HCT116 (cell line): ENCODE data around the gene DPYSL4. TPM values are rescaled to one million over a fixed set of nuclear protein-coding genes. Genes with fewer than 3 reads are reported as not detected.

Experiments used
- ATAC-seq: fragments of 200-7000 bp; cut with Tn5 transposase; 2 replicates; pipeline ENCODE4 v1.9.1; 2020; ENCODE audit warnings: mild to moderate bottlenecking, moderate library complexity
- BruUV-seq: library from RNA; stranded (reverse); fragments of 400-500 nt; replicated peaks from 2 replicates; lab custom pipeline; 2021; lab: Mats Ljungman, UMichigan
- CTCF ChIA-PET: fragments of 300-600 bp; sonication (Branson Sonifier 250); formaldehyde crosslinking; loops from one replicate; lab custom pipeline; 2021; ENCODE audit warnings: antibody characterized with exemption; lab: Charles Lee
- POLR2A ChIA-PET: fragments of 300-600, 350-600 bp; sonication (Branson Sonifier 250); formaldehyde crosslinking; loops from one replicate; lab custom pipeline; 2021; ENCODE audit warnings: antibody characterized with exemption; lab: Charles Lee
- RAD21 ChIA-PET, 2 experiments: fragments of 300-600 bp; sonication (Branson Sonifier 250); formaldehyde crosslinking; loops; one replicate each; lab custom pipeline; 2023; ENCODE audit warnings: low total read pairs in 2 of 2; ENCODE audit not compliant: uncharacterized antibody in 2 of 2, unreplicated experiment in 2 of 2, low non-redundant PET in 1 of 2; lab: Charles Lee
- DNase-seq: peaks from one replicate; pipeline ENCODE4 v3.0.0-alpha.2; 2010; ENCODE audit warnings: low read depth, low spot score
- H2AFZ ChIP-seq: fragments of 200-600 bp; shearing (Covaris generic), sonication (generic); 2 replicates; pipeline ENCODE4 v1.6.1; 2017; ENCODE audit warnings: low read depth, mixed run types, mixed read lengths, antibody characterized with exemption, low read length; ENCODE audit not compliant: poor library complexity, severe bottlenecking
- H3K27ac ChIP-seq: 2 replicates; pipeline ENCODE4 v1.5.1; 2012; ENCODE audit warnings: low read depth, low read length
- H3K27me3 ChIP-seq: fragments of 200-600 bp; sonication (generic); 2 replicates; pipeline ENCODE4 v1.6.1; 2016; ENCODE audit warnings: mixed run types, low read length, mixed read lengths; ENCODE audit not compliant: insufficient read depth
- H3K36me3 ChIP-seq, 2 experiments: fragments of 200-500 bp in 1 of 2; fragments of 200-600 bp in 1 of 2; sonication (Bioruptor generic) in 1 of 2; sonication (generic) in 1 of 2; 2 replicates each; pipeline versions ENCODE4 v1.5.1 to v1.6.1; 2014 to 2016; ENCODE audit warnings: low read length in 2 of 2, inconsistent platforms in 1 of 2, mixed read lengths in 1 of 2, mixed run types in 1 of 2; ENCODE audit not compliant: insufficient read depth in 2 of 2, control insufficient read depth in 1 of 2
- H3K4me1 ChIP-seq, 2 experiments: fragments of 200-600 bp in 1 of 2; sonication (generic) in 1 of 2; 2 replicates each; pipeline versions ENCODE4 v1.5.1 to v1.6.1; 2012 to 2017; ENCODE audit warnings: low read length in 2 of 2, inconsistent platforms in 1 of 2, mild to moderate bottlenecking in 1 of 2, mixed read lengths in 1 of 2, mixed run types in 1 of 2, moderate library complexity in 1 of 2; ENCODE audit not compliant: insufficient read depth in 2 of 2, control insufficient read depth in 1 of 2
- H3K4me2 ChIP-seq: fragments of 200-600 bp; sonication (generic); 2 replicates; pipeline ENCODE4 v1.6.1; 2017; ENCODE audit warnings: mixed run types, low read length, mixed read lengths
- H3K4me3 ChIP-seq, 2 experiments: fragments of 200-600 bp in 1 of 2; sonication (generic) in 1 of 2; replicated peaks in 1 of 2; 2 replicates each; pipeline ENCODE4 v1.5.1; 2011 to 2016; ENCODE audit warnings: low read length in 2 of 2, control low read depth in 1 of 2, low read depth in 1 of 2, mild to moderate bottlenecking in 1 of 2, mixed read lengths in 1 of 2, mixed run types in 1 of 2
- H3K79me2 ChIP-seq: fragments of 200-600 bp; sonication (generic); 2 replicates; pipeline ENCODE4 v1.6.1; 2017; ENCODE audit warnings: mild to moderate bottlenecking, mixed run types, low read length, moderate library complexity, mixed read lengths; ENCODE audit not compliant: insufficient read depth
- H3K9ac ChIP-seq: fragments of 200-600 bp; sonication (generic); 2 replicates; pipeline ENCODE4 v1.6.1; 2016; ENCODE audit warnings: low read length, mixed read lengths
- H3K9me2 ChIP-seq: fragments of 200-600 bp; sonication (generic), shearing (Covaris generic); 2 replicates; pipeline ENCODE4 v1.6.1; 2017; ENCODE audit warnings: mixed run types, mild to moderate bottlenecking, moderate library complexity; ENCODE audit not compliant: insufficient read depth
- H3K9me3 ChIP-seq, 2 experiments: fragments of 200-500 bp in 1 of 2; fragments of 200-600 bp in 1 of 2; sonication (Bioruptor generic) in 1 of 2; sonication (generic) in 1 of 2; 2 replicates each; pipeline ENCODE4 v1.6.1; 2014 to 2017; ENCODE audit warnings: low read length in 2 of 2, mixed read lengths in 2 of 2, inconsistent platforms in 1 of 2, low read depth in 1 of 2, mild to moderate bottlenecking in 1 of 2, mixed run types in 1 of 2, moderate library complexity in 1 of 2; ENCODE audit not compliant: control insufficient read depth in 1 of 2, insufficient read depth in 1 of 2
- H4K20me1 ChIP-seq: fragments of 200-600 bp; sonication (generic), shearing (Covaris generic); 2 replicates; pipeline ENCODE4 v1.6.1; 2017; ENCODE audit warnings: mixed run types, mild to moderate bottlenecking, moderate library complexity; ENCODE audit not compliant: insufficient read depth
- CBX3 ChIP-seq: IDR thresholded peaks from 2 replicates; pipeline ENCODE4 v1.6.1; 2012; ENCODE audit warnings: low read depth
- EZH2 ChIP-seq: fragments of 200-600 bp; sonication (generic); IDR thresholded peaks from 2 replicates; pipeline ENCODE4 v1.6.1; 2017; ENCODE audit warnings: antibody characterized with exemption, mixed run types
- FOSL1 ChIP-seq: IDR thresholded peaks from 2 replicates; pipeline ENCODE4 v1.6.1; 2012; ENCODE audit warnings: low read depth
- RAD21 ChIP-seq: IDR thresholded peaks from 2 replicates; pipeline ENCODE4 v1.6.1; 2012; ENCODE audit warnings: low read depth, mild to moderate bottlenecking
- REST ChIP-seq: IDR thresholded peaks from 2 replicates; pipeline ENCODE4 v1.6.1; 2012; ENCODE audit warnings: low read depth
- TCF7L2 ChIP-seq: IDR thresholded peaks from 2 replicates; pipeline ENCODE4 v1.7.0; 2011; ENCODE audit warnings: borderline replicate concordance, inconsistent platforms; ENCODE audit not compliant: insufficient read depth, insufficient read length; ENCODE audit errors: extremely low read depth
- YY1 ChIP-seq: IDR thresholded peaks from 2 replicates; pipeline ENCODE4 v1.6.1; 2011; ENCODE audit warnings: low read length, low read depth, moderate library complexity, mild to moderate bottlenecking; ENCODE audit not compliant: insufficient replicate concordance; ENCODE audit errors: extremely low read depth
- intact Hi-C: fragments of 100-400 bp; cut with micrococcal nuclease; formaldehyde crosslinking; loops from 2 replicates; pipeline ENCODE4 v1.10.0; 2022
- total RNA-seq: library from RNA; stranded (reverse); gene quantifications from one replicate; pipeline ENCODE4 v1.2.1, GENCODE V29; 2021; ENCODE audit not compliant: unreplicated experiment
- TF ChIP-seq, protein P1 (sequence below): IDR thresholded peaks from 2 replicates; pipeline ENCODE4 v1.6.1; 2012

DPYSL4 gene
- total RNA-seq, 1 experiment from 2014 or later: 5.4 TPM

GRCh38 chr10:132209978-132210530 is 23.3 kb downstream of the DPYSL4 start:
- H3K9me2 ChIP-seq: no peaks in the 10 kb centered on the region
- H3K36me3 ChIP-seq: no peaks in the 10 kb centered on the region
- intact Hi-C loops: no loop called here
- H3K79me2 ChIP-seq: no peaks in the 10 kb centered on the region
- no peaks in the 10 kb centered on the region for H4K20me1 ChIP-seq
- BruUV-seq: no TSS peak
- no peak for DNase-seq
- no peak for TF ChIP-seq EZH2
- TF ChIP-seq RAD21: no peak
- no peak for TF ChIP-seq FOSL1
- no peak for TF ChIP-seq CBX3
- TF ChIP-seq YY1: no peak
- TF ChIP-seq, protein P1, sequence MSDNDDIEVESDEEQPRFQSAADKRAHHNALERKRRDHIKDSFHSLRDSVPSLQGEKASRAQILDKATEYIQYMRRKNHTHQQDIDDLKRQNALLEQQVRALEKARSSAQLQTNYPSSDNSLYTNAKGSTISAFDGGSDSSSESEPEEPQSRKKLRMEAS: no peak
- no peak for TF ChIP-seq TCF7L2
- no peak for TF ChIP-seq REST
- H3K4me2 ChIP-seq: no peak overlapping the region
- no peaks in the 10 kb centered on the region for H3K9me3 ChIP-seq
- ChIA-PET CTCF (no interaction called here), POLR2A (no interaction called here), RAD21 (no interaction called here)
- no peaks in the 10 kb centered on the region for H3K27me3 ChIP-seq
- H2AFZ ChIP-seq: no peak overlapping the region
- H3K4me3 ChIP-seq: no peak overlapping the region
- ATAC-seq: no peak
- H3K4me1 ChIP-seq: no peaks in the 10 kb centered on the region
- H3K27ac ChIP-seq: no peak overlapping the region
- H3K9ac ChIP-seq: no peak overlapping the region
